SK-N-SH (cell line): ENCODE measurements around the gene NYAP1.

Source experiments
- CHD2 ChIP-seq: fragments of 150-350 bp; IDR thresholded peaks from 2 replicates; pipeline ENCODE4 v1.6.1; 2018; ENCODE audit warnings: low read length; ENCODE audit not compliant: partially characterized antibody
- CTCF ChIP-seq: fragments of 200-600 bp; sonication (generic); IDR thresholded peaks from 2 replicates; pipeline ENCODE4 v1.6.1; 2017; ENCODE audit warnings: antibody characterized with exemption, mild to moderate bottlenecking, moderate library complexity
- EP300 ChIP-seq, 2 experiments: IDR thresholded peaks; 2 replicates each; pipeline versions ENCODE4 v1.4.0 to v1.6.1; 2012; ENCODE audit warnings: borderline replicate concordance in 1 of 2, low read depth in 1 of 2, low read length in 1 of 2
- EZH2phosphoT487 ChIP-seq: fragments of 200-600 bp; sonication (generic); IDR thresholded peaks from 2 replicates; pipeline ENCODE4 v1.6.1; 2017; ENCODE audit warnings: low read depth, mixed run types, mild to moderate bottlenecking, antibody characterized with exemption, moderate library complexity, borderline replicate concordance
- FOXM1 ChIP-seq: IDR thresholded peaks from 2 replicates; pipeline ENCODE4 v1.4.0; 2012; ENCODE audit warnings: low read depth, mild to moderate bottlenecking
- POLR2AphosphoS5 ChIP-seq: IDR thresholded peaks from 2 replicates; pipeline ENCODE4 v1.6.1; 2012; ENCODE audit warnings: low read depth, low read length
- REST ChIP-seq: IDR thresholded peaks from 2 replicates; pipeline ENCODE4 v1.6.1; 2012; ENCODE audit warnings: mild to moderate bottlenecking, low read depth, low read length, moderate library complexity
- SIN3A ChIP-seq: IDR thresholded peaks from 2 replicates; pipeline ENCODE4 v1.6.1; 2012; ENCODE audit warnings: low read depth, mild to moderate bottlenecking, low read length, moderate library complexity, borderline replicate concordance
- SMC3 ChIP-seq: IDR thresholded peaks from 2 replicates; pipeline ENCODE4 v1.6.1; 2012; ENCODE audit warnings: low read depth, low read length, improper control_type of control experiment
- TF ChIP-seq, protein P1 (sequence below): fragments of 150-350 bp; IDR thresholded peaks from 2 replicates; pipeline ENCODE4 v1.6.1; 2017; ENCODE audit warnings: antibody characterized with exemption, low read length, low read depth, borderline replicate concordance

DNA sequence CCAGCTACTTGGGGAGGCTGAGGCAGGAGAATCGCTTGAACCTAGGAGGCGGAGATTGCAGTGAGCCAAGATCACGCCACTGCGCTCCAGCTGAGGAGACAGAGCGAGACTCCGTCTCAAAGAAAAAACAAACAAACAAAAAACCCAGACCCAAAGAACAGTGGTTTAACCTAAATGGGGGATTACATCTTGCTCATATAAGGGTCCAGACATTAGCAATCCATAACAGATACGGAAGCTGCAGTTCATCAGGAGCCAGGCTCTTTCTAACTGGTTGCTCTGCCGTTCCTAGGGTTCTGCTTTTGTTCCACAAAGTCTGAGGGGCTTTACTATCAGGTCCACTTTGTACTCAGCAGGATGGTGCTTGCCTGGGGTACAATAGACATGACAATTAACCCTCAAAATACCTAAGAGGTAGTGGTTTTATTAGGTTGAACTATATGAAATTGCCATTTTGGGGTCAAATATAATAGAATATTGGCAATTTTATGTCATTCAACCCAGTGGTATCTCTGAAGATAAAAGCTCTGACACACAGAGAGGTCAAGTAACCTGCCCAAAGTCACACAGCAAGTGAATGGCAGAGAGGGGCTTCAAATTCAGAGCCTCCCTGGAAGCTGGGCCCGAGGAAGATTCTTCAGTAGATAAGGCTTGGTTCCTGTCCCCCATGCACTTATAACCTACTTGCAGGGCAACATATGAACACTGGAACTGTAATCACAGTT, 21.3 kb downstream of the NYAP1 start:
- TF ChIP-seq EZH2phosphoT487 (no peak), CHD2 (no peak), CTCF (no peak), SMC3 (no peak), SIN3A (no peak), EP300 (IDR thresholded peaks at IDR 0.05; ENCODE audit: borderline replicate concordance in 1 of 2, low read depth in 1 of 2, low read length in 1 of 2) (no peak), FOXM1 (no peak), REST (no peak), POLR2AphosphoS5 (no peak)
- TF ChIP-seq, protein P1, sequence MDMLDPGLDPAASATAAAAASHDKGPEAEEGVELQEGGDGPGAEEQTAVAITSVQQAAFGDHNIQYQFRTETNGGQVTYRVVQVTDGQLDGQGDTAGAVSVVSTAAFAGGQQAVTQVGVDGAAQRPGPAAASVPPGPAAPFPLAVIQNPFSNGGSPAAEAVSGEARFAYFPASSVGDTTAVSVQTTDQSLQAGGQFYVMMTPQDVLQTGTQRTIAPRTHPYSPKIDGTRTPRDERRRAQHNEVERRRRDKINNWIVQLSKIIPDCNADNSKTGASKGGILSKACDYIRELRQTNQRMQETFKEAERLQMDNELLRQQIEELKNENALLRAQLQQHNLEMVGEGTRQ: no peak
